Liver (tissue), 3 donors: ENCODE data around the gene IL17REL.

ENCODE experiments used
- ATF3 ChIP-seq: IDR thresholded peaks from 2 replicates; pipeline ENCODE4 v1.6.1; 2016; ENCODE audit warnings: antibody characterized with exemption
- EGR1 ChIP-seq, 2 donors: IDR thresholded peaks; 2 replicates each; pipeline ENCODE4 v1.6.1; 2016 to 2018; ENCODE audit warnings: antibody characterized with exemption in 2 of 2, low read depth in 2 of 2
- FOXA1 ChIP-seq: IDR thresholded peaks from 2 replicates; pipeline ENCODE4 v1.6.1; 2016; ENCODE audit warnings: antibody characterized with exemption
- JUND ChIP-seq, 2 donors: IDR thresholded peaks; 2 replicates each; pipeline ENCODE4 v1.6.1; 2016; ENCODE audit warnings: antibody characterized with exemption in 2 of 2
- RAD21 ChIP-seq, 2 donors: IDR thresholded peaks; 2 replicates each; pipeline ENCODE4 v1.6.1; 2016; ENCODE audit warnings: antibody characterized with exemption in 2 of 2, mild to moderate bottlenecking in 2 of 2
- RXRA ChIP-seq, 2 donors: IDR thresholded peaks; 2 replicates each; pipeline ENCODE4 v1.6.1; 2017 to 2018; ENCODE audit warnings: antibody characterized with exemption in 2 of 2, mild to moderate bottlenecking in 1 of 2
- SP1 ChIP-seq: IDR thresholded peaks from 2 replicates; pipeline ENCODE4 v1.6.1; 2018; ENCODE audit warnings: antibody characterized with exemption, mild to moderate bottlenecking
- TAF1 ChIP-seq: conservative IDR thresholded peaks from 2 replicates; pipeline ENCODE4 v1.6.1; 2016; ENCODE audit warnings: antibody characterized with exemption, mild to moderate bottlenecking
- YY1 ChIP-seq: IDR thresholded peaks from 2 replicates; pipeline ENCODE4 v1.6.1; 2016; ENCODE audit warnings: antibody characterized with exemption, mild to moderate bottlenecking
- ZBTB33 ChIP-seq: IDR thresholded peaks from 2 replicates; pipeline ENCODE4 v1.6.1; 2016; ENCODE audit warnings: antibody characterized with exemption
- TF ChIP-seq, protein P1 (sequence below): fragments of 150-350 bp; IDR thresholded peaks from 2 replicates; pipeline ENCODE4 v1.5.1; 2017; ENCODE audit warnings: improper control_type of control experiment, low read depth, low read length; ENCODE audit not compliant: missing input control
- TF ChIP-seq, protein P2 (sequence below): IDR thresholded peaks from 2 replicates; pipeline ENCODE4 v1.6.1; 2016; ENCODE audit warnings: antibody characterized with exemption
- TF ChIP-seq, protein P3 (sequence below): IDR thresholded peaks from 2 replicates; pipeline ENCODE4 v1.6.1; 2016; ENCODE audit warnings: antibody characterized with exemption, mild to moderate bottlenecking
- donor health status: healthy.
- donor health status: healthy.

GRCh38 chr22:49963647-49964026, 48.9 kb downstream of the IL17REL start:
- no peak for TF ChIP-seq YY1
- TF ChIP-seq, protein P1, sequence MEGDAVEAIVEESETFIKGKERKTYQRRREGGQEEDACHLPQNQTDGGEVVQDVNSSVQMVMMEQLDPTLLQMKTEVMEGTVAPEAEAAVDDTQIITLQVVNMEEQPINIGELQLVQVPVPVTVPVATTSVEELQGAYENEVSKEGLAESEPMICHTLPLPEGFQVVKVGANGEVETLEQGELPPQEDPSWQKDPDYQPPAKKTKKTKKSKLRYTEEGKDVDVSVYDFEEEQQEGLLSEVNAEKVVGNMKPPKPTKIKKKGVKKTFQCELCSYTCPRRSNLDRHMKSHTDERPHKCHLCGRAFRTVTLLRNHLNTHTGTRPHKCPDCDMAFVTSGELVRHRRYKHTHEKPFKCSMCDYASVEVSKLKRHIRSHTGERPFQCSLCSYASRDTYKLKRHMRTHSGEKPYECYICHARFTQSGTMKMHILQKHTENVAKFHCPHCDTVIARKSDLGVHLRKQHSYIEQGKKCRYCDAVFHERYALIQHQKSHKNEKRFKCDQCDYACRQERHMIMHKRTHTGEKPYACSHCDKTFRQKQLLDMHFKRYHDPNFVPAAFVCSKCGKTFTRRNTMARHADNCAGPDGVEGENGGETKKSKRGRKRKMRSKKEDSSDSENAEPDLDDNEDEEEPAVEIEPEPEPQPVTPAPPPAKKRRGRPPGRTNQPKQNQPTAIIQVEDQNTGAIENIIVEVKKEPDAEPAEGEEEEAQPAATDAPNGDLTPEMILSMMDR, result no peak
- no peak for TF ChIP-seq FOXA1
- TF ChIP-seq, protein P2, sequence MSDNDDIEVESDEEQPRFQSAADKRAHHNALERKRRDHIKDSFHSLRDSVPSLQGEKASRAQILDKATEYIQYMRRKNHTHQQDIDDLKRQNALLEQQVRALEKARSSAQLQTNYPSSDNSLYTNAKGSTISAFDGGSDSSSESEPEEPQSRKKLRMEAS, result no peak
- TF ChIP-seq ATF3, result no peak
- TF ChIP-seq TAF1, result no peak
- no peak for TF ChIP-seq RAD21 (IDR thresholded peaks at IDR 0.05)
- no peak for TF ChIP-seq ZBTB33
- no peak for TF ChIP-seq JUND (IDR thresholded peaks at IDR 0.05)
- TF ChIP-seq SP1, result no peak
- TF ChIP-seq, protein P3, sequence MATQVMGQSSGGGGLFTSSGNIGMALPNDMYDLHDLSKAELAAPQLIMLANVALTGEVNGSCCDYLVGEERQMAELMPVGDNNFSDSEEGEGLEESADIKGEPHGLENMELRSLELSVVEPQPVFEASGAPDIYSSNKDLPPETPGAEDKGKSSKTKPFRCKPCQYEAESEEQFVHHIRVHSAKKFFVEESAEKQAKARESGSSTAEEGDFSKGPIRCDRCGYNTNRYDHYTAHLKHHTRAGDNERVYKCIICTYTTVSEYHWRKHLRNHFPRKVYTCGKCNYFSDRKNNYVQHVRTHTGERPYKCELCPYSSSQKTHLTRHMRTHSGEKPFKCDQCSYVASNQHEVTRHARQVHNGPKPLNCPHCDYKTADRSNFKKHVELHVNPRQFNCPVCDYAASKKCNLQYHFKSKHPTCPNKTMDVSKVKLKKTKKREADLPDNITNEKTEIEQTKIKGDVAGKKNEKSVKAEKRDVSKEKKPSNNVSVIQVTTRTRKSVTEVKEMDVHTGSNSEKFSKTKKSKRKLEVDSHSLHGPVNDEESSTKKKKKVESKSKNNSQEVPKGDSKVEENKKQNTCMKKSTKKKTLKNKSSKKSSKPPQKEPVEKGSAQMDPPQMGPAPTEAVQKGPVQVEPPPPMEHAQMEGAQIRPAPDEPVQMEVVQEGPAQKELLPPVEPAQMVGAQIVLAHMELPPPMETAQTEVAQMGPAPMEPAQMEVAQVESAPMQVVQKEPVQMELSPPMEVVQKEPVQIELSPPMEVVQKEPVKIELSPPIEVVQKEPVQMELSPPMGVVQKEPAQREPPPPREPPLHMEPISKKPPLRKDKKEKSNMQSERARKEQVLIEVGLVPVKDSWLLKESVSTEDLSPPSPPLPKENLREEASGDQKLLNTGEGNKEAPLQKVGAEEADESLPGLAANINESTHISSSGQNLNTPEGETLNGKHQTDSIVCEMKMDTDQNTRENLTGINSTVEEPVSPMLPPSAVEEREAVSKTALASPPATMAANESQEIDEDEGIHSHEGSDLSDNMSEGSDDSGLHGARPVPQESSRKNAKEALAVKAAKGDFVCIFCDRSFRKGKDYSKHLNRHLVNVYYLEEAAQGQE, result no peak
- no peak for TF ChIP-seq EGR1 (IDR thresholded peaks at IDR 0.05; ENCODE audit: low read depth in 2 of 2)
- no peak for TF ChIP-seq RXRA (IDR thresholded peaks at IDR 0.05)
